Activated CD4-positive, alpha-beta memory T cell treated with anti-CD3 and anti-CD28 coated beads, Interleukin-2, amount 10 ng/mL, durations not matched to agents 7 days and 5 days (primary cell): ENCODE data around the gene LUC7L. TPM values are rescaled to one million over a fixed set of nuclear protein-coding genes. Genes with fewer than 3 reads are reported as not detected.
"Not testable (repeated sequence)": the region's sequence is repeated elsewhere in the genome, so short reads cannot be mapped to it uniquely, and the experiment has no call there.

ENCODE experiments used
- CTCF ChIA-PET: fragments of 350-600 bp; sonication (Branson Sonifier 250); formaldehyde crosslinking; loops from one replicate; lab custom pipeline; 2021; ENCODE audit warnings: antibody characterized with exemption, inconsistent platforms; lab: Charles Lee
- POLR2A ChIA-PET: fragments of 350-600 bp; sonication (Branson Sonifier 250); formaldehyde crosslinking; loops from one replicate; lab custom pipeline; 2021; ENCODE audit warnings: antibody characterized with exemption; lab: Charles Lee
- DNase-seq: peaks from one replicate; pipeline ENCODE4 v3.0.0-alpha.2; 2020
- H3K27ac Mint-ChIP-seq: one replicate; pipeline ENCODE4 v1.8.0; 2021; ENCODE audit warnings: mild to moderate bottlenecking, mixed read lengths
- H3K27me3 Mint-ChIP-seq: one replicate; pipeline ENCODE4 v1.8.0; 2021; ENCODE audit warnings: mixed read lengths
- H3K36me3 Mint-ChIP-seq: one replicate; pipeline ENCODE4 v1.8.0; 2021; ENCODE audit warnings: low read depth, mixed read lengths
- H3K4me1 Mint-ChIP-seq: one replicate; pipeline ENCODE4 v1.8.0; 2021; ENCODE audit warnings: mixed read lengths
- H3K4me3 Mint-ChIP-seq: one replicate; pipeline ENCODE4 v1.8.0; 2021; ENCODE audit warnings: mild to moderate bottlenecking, mixed read lengths
- H3K9me3 Mint-ChIP-seq: one replicate; pipeline ENCODE4 v1.8.0; 2021; ENCODE audit warnings: mixed read lengths
- total RNA-seq, 2 experiments: library from RNA; stranded (reverse); gene quantifications; one replicate each; pipeline ENCODE4 v1.2.3, GENCODE V29; 2021

LUC7L gene
- total RNA-seq, 2 experiments from 2014 or later, result 54.9 to 61.0 TPM

GRCh38 chr16:259226-259625 is 30.0 kb upstream of the LUC7L start:
- Mint-ChIP-seq H3K4me1 (peaks cover 25% of the 10 kb centered on the region), H3K27me3 (no peaks in the 10 kb centered on the region), H3K36me3 (peaks cover 15% of the 10 kb centered on the region), H3K4me3 (no peak overlapping the region), H3K27ac (peak overlapping the region; percentile 7), H3K9me3 (no peaks in the 10 kb centered on the region)
- POLR2A ChIA-PET, result no interaction called here
- no peak for DNase-seq
- CTCF ChIA-PET, result no interaction called here

- POLR2A ChIA-PET, H3K27ac Mint-ChIP-seq, H3K4me3 Mint-ChIP-seq, H3K9me3 Mint-ChIP-seq, H3K27me3 Mint-ChIP-seq, DNase-seq, CTCF ChIA-PET: not testable (repeated sequence)
- Mint-ChIP-seq H3K4me1 (peaks cover 34% of the 10 kb centered on the region), H3K36me3 (peaks cover 19% of the 10 kb centered on the region)
These were observed 28.8 kb upstream of the LUC7L start for GRCh38 chr16:258091-258490.

- H3K27me3 Mint-ChIP-seq, result no peaks in the 10 kb centered on the region
- DNase-seq, result no peak
- H3K36me3 Mint-ChIP-seq, result peaks cover 16% of the 10 kb centered on the region
- H3K9me3 Mint-ChIP-seq, result no peaks in the 10 kb centered on the region
- peak overlapping the region; percentile 37 for H3K4me3 Mint-ChIP-seq
- H3K4me1 Mint-ChIP-seq, result peaks cover 48% of the 10 kb centered on the region
- H3K27ac Mint-ChIP-seq, result peak overlapping the region; percentile 81
- ChIA-PET CTCF (interaction anchor here (1.4 kb wide), 1 partner anchor 148 kb away, joined by 4 read pairs; no protein-coding TSS in a partner anchor), POLR2A (interaction anchor here (1.3 kb wide), 1 partner anchor 27 kb away, joined by 6 read pairs; no protein-coding TSS in a partner anchor)
These were observed 25.9 kb upstream of the LUC7L start for GRCh38 chr16:255183-255582.

GRCh38 chr16:254461-254860 is 25.2 kb upstream of the LUC7L start:
- no peak overlapping the region for H3K27ac Mint-ChIP-seq
- CTCF ChIA-PET, result interaction anchor here (1.4 to 2.4 kb wide), 2 partner anchors 20 to 147 kb away, joined by 4 to 10 read pairs; partner anchors contain the start of gene FAM234A

GRCh38 chr16:253833-254232 is 24.6 kb upstream of the LUC7L start:
- peaks cover 17% of the 10 kb centered on the region for H3K36me3 Mint-ChIP-seq
- ChIA-PET POLR2A (interaction anchor here (1.3 to 2.2 kb wide), 2 partner anchors 19 to 26 kb away, joined by 6 to 24 read pairs; partner anchors contain the start of gene FAM234A), CTCF (interaction anchor here (0.9 to 2.4 kb wide), 2 partner anchors 19 to 83 kb away, joined by 3 to 10 read pairs; partner anchors contain the start of gene FAM234A)
- H3K27ac Mint-ChIP-seq, result peak overlapping the region; percentile 90
- no peaks in the 10 kb centered on the region for H3K9me3 Mint-ChIP-seq
- H3K27me3 Mint-ChIP-seq, result no peaks in the 10 kb centered on the region
- DNase-seq, result peak; percentile 25
- peak overlapping the region; percentile 51 for H3K4me3 Mint-ChIP-seq
- H3K4me1 Mint-ChIP-seq, result peaks cover 41% of the 10 kb centered on the region

More at GRCh38 chr16:254461-254860, 25.2 kb upstream of the LUC7L start:
- H3K36me3 Mint-ChIP-seq, result peaks cover 17% of the 10 kb centered on the region
- no peak for DNase-seq
- H3K4me3 Mint-ChIP-seq, result peak overlapping the region; percentile 51
- no peaks in the 10 kb centered on the region for H3K9me3 Mint-ChIP-seq
- POLR2A ChIA-PET, result interaction anchor here (1.3 to 2.2 kb wide), 2 partner anchors 20 to 27 kb away, joined by 6 to 24 read pairs; partner anchors contain the start of gene FAM234A
- H3K4me1 Mint-ChIP-seq, result peaks cover 47% of the 10 kb centered on the region
- H3K27me3 Mint-ChIP-seq, result no peaks in the 10 kb centered on the region

- Mint-ChIP-seq H3K27me3 (no peaks in the 10 kb centered on the region), H3K36me3 (peaks cover 15% of the 10 kb centered on the region), H3K9me3 (no peaks in the 10 kb centered on the region), H3K27ac (peak overlapping the region; percentile 90), H3K4me3 (peak overlapping the region; percentile 65), H3K4me1 (peaks cover 39% of the 10 kb centered on the region)
- POLR2A ChIA-PET, result interaction anchor here (1.0 to 2.2 kb wide), 5 partner anchors 10 to 72 kb away, joined by 3 to 24 read pairs (median 5); partner anchors contain the start of gene FAM234A
- CTCF ChIA-PET, result interaction anchor here (2.4 kb wide), 1 partner anchor 18 kb away, joined by 10 read pairs; the partner anchor contains the start of gene FAM234A
- DNase-seq, result peak; percentile 51
These were observed 23.4 kb upstream of the LUC7L start for GRCh38 chr16:252366-253337.

GRCh38 chr16:249431-249830 is 20.2 kb upstream of the LUC7L start:
- ChIA-PET CTCF (interaction anchor here (1.3 kb wide), 1 partner anchor 14 kb away, joined by 3 read pairs; no protein-coding TSS in a partner anchor), POLR2A (no interaction called here)
- no peak overlapping the region for H3K27ac Mint-ChIP-seq
- peaks cover 7% of the 10 kb centered on the region for H3K36me3 Mint-ChIP-seq
- H3K9me3 Mint-ChIP-seq, result no peaks in the 10 kb centered on the region
- H3K27me3 Mint-ChIP-seq, result no peaks in the 10 kb centered on the region
- H3K4me1 Mint-ChIP-seq, result peaks cover 24% of the 10 kb centered on the region
- no peak for DNase-seq
- no peak overlapping the region for H3K4me3 Mint-ChIP-seq

- Mint-ChIP-seq H3K27me3 (no peaks in the 10 kb centered on the region), H3K27ac (no peak overlapping the region), H3K9me3 (no peaks in the 10 kb centered on the region), H3K4me1 (peaks cover 9% of the 10 kb centered on the region), H3K4me3 (no peak overlapping the region), H3K36me3 (peaks cover 3% of the 10 kb centered on the region)
- ChIA-PET POLR2A (no interaction called here), CTCF (no interaction called here)
- no peak for DNase-seq
These were observed 17.8 kb upstream of the LUC7L start for GRCh38 chr16:247027-247426.

- CTCF ChIA-PET, result interaction anchor here (1.9 kb wide), 1 partner anchor 10 kb away, joined by 9 read pairs; the partner anchor contains the start of gene FAM234A
- Mint-ChIP-seq H3K4me3 (no peak overlapping the region), H3K36me3 (no peaks in the 10 kb centered on the region), H3K4me1 (peaks cover 15% of the 10 kb centered on the region), H3K27ac (no peak overlapping the region), H3K27me3 (no peaks in the 10 kb centered on the region), H3K9me3 (no peaks in the 10 kb centered on the region)
- POLR2A ChIA-PET, result interaction anchor here (1.9 kb wide), 1 partner anchor 10 kb away, joined by 9 read pairs; the partner anchor contains the start of gene FAM234A
- no peak for DNase-seq
These were observed 15.9 kb upstream of the LUC7L start for GRCh38 chr16:245105-245504.

- Mint-ChIP-seq H3K4me3 (no peak overlapping the region), H3K36me3 (no peaks in the 10 kb centered on the region), H3K4me1 (peaks cover 21% of the 10 kb centered on the region), H3K27me3 (no peaks in the 10 kb centered on the region), H3K27ac (no peak overlapping the region), H3K9me3 (no peaks in the 10 kb centered on the region)
- no peak for DNase-seq
- CTCF ChIA-PET, result interaction anchor here (1.1 kb wide), 1 partner anchor 8 kb away, joined by 3 read pairs; the partner anchor contains the start of gene FAM234A
- POLR2A ChIA-PET, result interaction anchor here (0.8 to 1.7 kb wide), 3 partner anchors 8 to 15 kb away, joined by 3 to 5 read pairs (median 5); partner anchors contain the start of gene FAM234A
These were observed 14.1 kb upstream of the LUC7L start for GRCh38 chr16:243348-243747.

- POLR2A ChIA-PET, result interaction anchor here (1.7 kb wide), 1 partner anchor 10 kb away, joined by 5 read pairs; no protein-coding TSS in a partner anchor
- no peak for DNase-seq
- Mint-ChIP-seq H3K9me3 (no peaks in the 10 kb centered on the region), H3K4me3 (no peak overlapping the region), H3K4me1 (peaks cover 21% of the 10 kb centered on the region), H3K27ac (peak overlapping the region; percentile 34), H3K36me3 (peaks cover under 1% of the 10 kb centered on the region), H3K27me3 (no peaks in the 10 kb centered on the region)
- CTCF ChIA-PET, result interaction anchor here (1.1 kb wide), 1 partner anchor 7 kb away, joined by 3 read pairs; the partner anchor contains the start of gene FAM234A
These were observed 13.0 kb upstream of the LUC7L start for GRCh38 chr16:242281-242680.

GRCh38 chr16:240559-240958 is 11.3 kb upstream of the LUC7L start:
- H3K27me3 Mint-ChIP-seq, result no peaks in the 10 kb centered on the region
- H3K4me1 Mint-ChIP-seq, result peaks cover 24% of the 10 kb centered on the region
- no peak overlapping the region for H3K4me3 Mint-ChIP-seq
- no peaks in the 10 kb centered on the region for H3K9me3 Mint-ChIP-seq
- peaks cover 3% of the 10 kb centered on the region for H3K36me3 Mint-ChIP-seq
- POLR2A ChIA-PET, result interaction anchor here (1.6 kb wide), 1 partner anchor 13 kb away, joined by 6 read pairs; no protein-coding TSS in a partner anchor
- no peak overlapping the region for H3K27ac Mint-ChIP-seq
- CTCF ChIA-PET, result interaction anchor here (0.6 to 0.7 kb wide), 2 partner anchors 16 to 60 kb away, joined by 3 read pairs; no protein-coding TSS in a partner anchor
- DNase-seq, result no peak
